GM21367 (cell line): ENCODE results near the gene NPAS3.

Source experiments
- ATAC-seq: cut with Tn5 transposase; IDR thresholded peaks from one replicate; pipeline ENCODE4 v1.9.1; 2021; ENCODE audit not compliant: unreplicated experiment

NPAS3 gene

DNA sequence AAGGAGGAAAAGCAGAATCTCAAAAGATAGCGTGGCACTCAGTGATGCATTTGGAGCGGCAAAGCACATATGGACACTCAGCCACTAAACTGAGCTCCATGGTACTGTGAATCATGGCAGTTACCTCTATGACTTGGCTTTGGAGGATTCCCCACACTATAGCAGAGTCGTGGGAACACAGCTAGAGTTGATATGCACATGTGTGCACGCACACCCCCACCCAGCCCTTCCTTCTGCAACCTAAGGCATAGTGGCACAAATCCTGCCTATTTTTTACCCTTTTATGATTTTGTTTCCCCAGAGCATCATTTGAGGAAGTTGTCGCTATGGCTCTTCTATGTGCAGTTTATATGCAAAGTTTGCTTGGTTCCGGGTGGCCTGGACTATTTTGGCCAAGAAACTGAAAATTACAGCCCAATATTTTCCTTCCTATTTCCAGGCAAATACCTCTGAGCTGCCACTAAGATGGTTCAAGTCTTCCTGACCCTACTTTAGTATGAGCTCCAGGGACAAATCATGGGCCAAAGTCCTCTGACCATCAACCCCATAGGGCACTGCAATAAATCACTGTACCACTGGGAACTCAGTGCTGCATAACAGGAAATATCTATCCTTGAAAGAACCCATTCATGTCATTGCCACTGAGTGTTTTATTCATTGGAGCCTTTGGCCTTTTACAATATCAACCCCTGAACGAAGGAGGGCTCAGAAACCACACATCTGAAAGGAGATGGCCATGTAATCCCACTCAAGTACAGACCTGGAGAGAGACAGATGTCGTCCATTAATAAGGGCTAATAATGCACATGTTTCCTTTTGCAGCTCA, 834.7 kb downstream of the NPAS3 start:
- ATAC-seq: no peak

DNA sequence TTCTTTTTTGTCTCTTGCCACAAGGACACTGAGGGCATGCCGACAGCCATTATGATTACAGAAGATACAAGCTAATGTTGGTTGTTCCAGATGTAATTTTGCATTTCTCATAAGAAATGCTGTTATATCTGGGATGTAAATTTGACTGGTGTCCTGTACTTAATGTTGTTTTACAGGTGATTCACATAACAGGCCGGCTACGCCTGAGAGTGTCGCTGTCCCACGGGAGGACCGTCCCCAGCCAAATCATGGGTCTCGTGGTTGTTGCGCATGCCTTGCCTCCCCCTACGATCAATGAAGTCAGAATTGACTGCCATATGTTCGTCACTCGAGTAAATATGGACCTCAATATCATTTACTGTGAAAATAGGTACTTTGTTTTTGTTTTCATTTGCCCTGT, 835.5 kb downstream of the NPAS3 start:
- ATAC-seq: no peak

DNA sequence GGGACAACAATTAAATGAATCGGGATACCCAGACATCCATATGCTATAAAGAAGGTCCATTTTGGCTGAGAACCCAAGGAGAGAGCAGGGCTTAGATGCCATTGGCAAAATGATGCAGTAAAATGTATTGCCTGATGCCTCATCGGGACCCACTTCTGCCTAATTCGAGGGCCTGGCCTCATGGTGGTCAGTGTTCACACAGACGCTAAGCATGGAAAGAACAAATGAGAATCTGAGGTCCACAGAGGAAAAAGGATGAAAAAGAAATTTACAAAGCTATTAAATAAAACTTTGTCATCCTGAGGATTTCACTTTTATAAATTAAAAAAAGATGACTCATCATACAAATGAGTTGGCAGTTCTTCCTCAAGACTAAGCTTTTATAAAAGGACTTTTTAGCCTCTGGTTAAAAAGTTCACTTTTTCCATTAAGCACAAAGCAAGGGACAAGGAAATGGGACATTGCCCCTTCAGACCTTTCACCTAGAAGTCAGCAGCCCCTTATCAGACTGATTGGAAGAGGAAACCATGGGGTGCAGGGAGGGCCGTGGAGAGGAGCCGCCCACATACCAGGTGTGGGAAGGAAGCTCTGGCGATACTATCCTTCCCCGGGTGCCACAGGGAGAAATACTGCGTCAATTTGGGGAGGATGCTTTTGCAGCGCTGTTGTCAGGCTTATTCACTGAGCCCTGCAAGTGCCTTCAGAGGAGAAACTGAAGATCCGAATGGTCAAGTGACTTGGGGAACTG, 836.2 kb downstream of the NPAS3 start:
- ATAC-seq: no peak

DNA sequence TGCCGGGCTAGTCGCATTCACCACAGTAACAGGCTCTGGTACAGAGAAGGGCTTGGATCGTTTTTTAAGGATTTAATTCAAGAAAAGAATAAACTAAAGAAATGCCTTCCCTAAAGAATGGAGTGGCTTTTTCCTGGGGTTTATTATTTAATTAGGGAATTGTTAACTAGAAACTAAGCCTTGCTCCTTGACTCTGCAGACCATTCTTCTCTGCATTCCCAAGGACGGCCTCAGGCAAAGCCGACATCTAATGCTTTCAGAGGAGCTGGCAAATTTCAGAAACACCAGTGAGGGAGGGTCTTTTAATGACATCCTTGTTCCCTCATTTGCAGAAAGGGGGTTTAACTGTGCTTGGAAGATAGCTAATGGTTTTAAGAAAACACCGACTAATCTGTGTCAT, 838.2 kb downstream of the NPAS3 start:
- ATAC-seq: no peak

DNA sequence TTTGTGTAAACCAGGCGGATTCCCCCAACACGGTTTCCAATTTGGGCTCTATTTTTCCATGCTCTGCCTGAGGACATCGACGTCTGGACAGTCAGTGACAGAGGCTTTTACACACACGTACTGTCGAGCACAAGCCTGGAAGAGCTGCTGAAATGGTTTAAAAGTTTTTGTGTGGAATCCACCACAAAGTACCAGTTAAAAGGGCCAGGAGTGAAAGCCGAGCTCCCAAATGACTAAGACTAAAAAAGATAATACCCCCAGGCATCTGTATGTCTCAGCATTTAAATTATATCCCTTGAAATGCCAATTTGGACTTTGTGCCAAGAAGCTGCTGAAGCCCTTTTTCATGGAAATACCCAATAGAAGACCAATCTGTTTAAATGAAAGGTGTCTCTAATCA, 839.0 kb downstream of the NPAS3 start:
- ATAC-seq: no peak

DNA sequence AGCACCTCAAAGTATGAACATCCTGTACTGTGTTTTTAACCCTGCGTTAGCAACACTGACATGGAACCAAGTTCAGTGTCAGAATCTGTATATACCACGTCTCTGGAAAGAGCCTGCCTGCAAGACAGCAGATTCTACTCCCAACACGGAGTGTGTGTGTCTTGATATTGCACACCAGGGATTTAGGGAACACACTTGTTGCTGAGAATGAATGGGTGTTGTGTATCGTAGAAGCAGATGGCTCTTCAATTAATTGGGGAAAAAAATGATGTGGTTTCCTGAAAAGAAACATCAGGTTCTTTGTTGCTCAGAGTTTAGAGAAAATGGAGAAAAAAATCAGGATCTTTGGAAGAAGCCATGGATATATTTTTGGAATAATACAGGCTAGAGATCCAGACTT, 841.4 kb downstream of the NPAS3 start:
- ATAC-seq: no peak

DNA sequence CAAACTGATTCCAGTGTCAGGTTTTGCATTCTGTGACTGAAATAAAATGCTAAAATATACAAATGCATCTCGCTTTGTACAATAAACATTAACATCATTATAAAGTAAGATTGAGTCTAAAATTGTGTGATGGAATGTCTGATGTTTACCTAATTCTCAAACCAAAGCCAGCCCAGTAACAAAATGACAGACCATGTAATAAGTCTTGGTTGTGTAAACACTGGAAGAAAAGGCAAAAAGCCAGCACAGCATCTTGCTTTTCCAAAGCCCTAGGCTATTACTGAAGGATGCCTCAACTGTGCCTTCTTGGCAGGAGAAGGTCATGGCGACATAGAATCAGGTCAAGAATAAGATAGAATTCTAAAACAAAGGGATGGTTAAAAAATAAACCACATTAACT, 842.6 kb downstream of the NPAS3 start:
- ATAC-seq: no peak

DNA sequence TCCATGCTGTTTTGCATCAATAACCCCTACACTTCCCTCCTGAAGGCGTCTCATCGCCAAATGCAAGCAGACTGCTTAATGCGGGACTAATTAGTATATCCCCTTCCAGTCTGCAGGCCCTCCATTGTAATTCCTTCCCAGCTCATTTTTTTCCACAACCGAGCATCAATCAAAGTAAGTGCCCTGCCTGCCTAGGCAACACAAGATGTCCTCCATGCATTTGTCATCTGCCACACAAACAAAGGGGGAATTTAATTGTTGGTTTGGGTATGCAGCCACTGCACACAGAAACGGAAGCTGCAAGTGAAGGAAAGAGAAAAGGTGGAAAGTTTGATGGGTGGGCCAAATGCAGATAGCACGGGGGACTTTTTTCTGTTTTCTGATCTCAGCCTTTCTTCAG, 844.2 kb downstream of the NPAS3 start:
- no peak for ATAC-seq

DNA sequence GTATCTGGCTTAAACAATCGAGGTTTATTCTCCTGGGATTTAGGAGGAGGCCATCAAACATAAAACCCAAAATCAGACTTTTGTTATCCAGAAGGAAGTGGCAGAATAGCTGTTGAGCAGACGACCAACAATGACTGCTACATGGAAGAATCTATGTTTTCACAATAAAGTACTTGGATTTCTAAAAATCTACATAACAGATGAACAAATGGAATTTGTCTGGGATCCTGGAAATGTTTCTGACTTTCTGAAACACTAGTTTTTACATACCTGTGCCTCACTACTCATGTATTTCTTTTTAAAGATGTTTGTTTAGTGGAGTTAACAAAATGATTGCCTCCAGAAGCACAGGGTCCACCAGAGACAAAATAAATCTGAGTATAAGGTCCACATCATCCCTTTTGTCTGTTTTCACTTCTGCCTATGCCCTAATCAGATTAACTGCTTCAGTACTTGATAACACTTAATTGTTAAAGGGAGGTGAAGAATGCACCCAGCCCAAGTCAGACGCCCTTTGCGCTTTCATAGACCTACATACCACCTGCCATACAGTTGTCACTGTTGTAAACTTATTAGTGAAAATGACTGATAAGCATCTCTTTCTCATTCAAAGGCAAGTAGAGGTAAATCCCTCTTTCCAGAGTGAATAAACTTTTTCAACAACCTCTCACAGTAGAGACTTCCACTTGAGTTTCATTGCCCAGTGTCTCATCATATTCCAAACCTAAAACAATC, 847.6 kb downstream of the NPAS3 start:
- ATAC-seq: no peak

DNA sequence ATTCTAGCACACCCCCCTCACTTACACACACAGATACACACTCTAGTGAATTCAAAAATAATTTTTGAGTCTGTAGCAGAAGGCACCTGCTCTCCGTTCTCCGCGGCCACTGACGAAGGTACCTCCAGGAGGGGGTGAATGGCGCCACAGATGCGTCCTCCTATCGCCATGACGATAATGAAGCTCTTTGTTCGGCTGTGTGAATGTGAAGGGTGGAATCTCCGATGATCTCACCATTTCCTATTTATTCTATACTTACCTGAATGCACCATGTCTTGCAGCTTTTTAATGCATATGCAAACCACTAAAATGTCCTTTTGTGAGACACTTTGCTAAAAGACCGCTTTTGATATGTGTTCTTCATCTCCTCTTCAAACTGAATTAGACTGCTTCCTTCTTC, 849.5 kb downstream of the NPAS3 start:
- no peak for ATAC-seq

DNA sequence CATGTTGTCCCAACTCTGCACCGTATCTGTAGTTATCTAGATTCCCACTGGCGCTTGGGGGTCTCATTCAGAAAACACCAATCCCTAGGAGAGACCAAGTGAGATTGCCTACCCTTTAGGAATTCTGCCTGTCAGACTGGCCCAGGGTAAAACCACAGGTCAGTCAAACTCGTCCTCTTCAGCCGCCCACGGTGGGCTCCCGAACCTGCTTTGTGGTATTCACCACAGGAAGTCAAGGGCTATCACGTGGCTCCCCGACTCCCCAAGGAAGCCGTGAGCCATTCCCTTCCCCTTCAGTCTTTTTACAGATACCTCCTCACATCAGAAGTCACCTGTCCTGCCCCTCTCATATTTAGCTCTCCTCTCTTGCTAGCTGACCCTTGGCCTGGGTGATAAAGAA, 852.3 kb downstream of the NPAS3 start:
- no peak for ATAC-seq

DNA sequence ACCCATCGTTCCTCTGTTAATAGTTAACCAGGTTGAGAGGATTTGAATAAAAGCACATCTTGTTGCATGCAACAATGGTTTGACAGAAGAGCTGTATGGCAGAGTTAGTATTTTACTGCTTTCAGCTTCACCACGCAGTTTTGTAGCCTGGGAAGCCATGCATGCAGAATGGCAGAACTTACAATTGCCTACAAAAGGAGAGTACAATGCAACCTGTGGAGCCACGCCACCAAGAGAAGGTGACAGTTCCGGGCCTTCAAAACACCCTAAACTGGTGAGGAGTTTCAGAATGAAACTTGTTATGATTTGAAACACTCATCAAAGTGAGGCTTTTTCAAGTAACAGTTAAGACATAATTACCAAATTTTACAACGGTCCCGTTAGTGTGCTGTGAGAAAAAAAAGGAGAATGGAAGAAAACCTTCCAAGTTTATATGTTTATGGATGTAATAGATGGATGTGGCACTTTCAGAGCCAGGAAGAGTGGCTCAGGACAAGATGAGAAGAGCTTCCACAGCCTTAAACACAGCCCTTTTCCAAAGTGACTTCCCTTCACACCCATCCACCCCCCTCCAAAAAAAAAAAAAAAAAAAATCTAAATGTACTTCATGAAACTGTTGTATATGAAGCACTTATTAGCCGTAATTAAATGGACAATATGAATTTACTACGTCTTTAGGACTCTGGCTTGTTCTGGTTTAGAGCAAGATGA, 853.5 kb downstream of the NPAS3 start:
- ATAC-seq: peak; percentile 64

DNA sequence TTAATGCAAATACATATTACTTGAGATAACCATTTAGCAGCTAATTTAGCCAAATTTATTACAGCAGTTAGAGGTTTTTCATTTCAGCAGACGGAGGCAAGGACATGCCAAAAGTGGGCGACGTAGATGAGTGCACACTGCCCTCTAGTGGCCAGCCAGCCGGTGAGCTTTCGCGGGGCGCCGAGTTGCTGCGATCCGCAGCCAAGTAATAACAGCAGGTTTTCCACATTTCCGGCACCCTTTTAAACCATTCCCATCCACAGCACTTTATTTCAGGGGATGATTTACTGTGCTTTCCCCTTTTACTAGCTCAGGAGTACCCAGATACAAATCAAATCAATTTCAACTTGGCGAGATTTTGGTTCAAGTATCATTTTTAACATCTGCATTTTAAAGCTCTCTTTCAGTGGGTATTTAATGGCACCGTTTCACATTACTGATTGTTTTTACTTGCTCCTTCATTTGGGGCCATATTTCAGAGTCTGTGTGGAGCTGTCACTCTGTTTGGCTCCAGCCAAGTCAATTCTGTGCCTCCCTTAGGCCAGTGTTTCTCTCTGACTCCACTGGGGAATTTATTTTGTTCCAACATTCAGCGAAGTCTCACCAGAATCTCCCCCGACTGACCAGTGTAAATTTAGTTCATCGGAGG, 854.2 kb downstream of the NPAS3 start:
- peak; percentile 62 for ATAC-seq

DNA sequence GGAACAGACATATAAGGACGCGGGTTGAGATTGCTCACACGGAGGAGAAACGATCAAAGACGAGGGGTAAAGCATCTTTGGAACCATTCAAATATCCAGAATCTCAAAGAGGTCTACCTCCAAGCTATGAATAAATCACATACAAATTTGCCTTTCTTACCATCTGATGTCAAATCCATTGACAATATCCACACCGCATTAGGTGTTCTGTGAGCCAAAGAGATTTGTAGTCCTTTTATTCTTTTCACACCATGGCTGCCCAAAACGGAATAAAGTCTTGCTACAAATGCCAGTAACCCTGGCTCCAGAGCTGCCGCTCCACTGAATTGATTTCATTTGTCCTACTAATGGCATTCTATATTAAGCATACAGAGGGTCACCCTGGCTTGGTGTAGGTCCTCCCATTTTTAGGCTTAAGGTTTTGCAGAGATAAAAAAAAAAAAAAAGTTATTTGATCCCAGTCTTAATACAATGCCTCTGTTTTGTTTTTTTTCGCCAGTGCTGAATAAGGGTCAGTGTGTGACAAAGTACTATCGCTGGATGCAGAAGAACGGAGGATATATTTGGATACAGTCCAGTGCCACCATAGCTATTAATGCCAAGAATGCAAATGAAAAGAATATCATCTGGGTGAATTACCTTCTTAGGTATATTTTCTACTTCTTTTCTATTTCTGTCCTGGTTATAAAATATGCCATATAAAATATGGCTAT, 854.9 kb downstream of the NPAS3 start:
- ATAC-seq: no peak

DNA sequence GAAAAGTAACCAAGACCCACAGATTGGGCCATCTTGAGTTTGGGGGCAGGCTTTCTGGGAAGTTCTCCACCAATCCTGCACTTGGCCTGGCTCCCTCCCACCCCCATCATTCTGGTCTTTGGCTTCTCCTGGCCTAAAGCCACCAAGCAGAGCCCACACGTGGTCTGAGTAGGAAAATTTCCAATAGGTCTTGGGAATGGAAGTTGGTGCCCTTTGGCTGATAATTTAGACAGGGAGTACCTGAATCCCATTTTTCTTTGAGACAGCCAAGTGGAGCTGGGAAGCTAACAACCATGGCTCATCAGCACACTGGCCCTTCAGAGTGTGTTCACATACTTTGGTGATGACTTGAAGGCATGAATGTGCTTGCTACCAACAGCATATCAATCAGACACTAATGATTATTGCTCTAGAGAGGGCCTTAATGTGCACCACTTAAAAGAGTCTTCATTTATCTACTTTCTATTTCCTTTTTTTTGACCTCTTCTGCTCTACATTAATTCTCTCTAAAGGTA, 856.2 kb downstream of the NPAS3 start:
- no peak for ATAC-seq

DNA sequence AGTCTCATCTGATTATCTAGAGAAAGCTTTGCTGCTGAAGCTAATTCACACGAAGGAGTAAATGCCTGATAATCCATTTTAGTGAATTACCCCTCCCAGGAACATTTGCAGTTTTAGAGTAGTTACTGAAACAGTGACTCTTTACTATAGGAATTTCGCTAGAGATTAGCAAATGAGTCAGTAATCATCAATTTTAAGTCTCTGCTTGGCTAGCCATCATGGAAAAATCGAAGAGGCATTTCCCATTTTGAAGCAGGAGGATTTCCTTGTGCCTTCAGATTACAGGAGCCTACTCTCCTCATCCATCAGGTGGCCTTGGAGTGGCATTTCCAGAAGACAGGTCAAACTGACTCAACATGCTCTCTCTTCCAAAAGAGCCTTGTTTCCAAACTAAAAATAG, 857.7 kb downstream of the NPAS3 start:
- ATAC-seq: no peak

DNA sequence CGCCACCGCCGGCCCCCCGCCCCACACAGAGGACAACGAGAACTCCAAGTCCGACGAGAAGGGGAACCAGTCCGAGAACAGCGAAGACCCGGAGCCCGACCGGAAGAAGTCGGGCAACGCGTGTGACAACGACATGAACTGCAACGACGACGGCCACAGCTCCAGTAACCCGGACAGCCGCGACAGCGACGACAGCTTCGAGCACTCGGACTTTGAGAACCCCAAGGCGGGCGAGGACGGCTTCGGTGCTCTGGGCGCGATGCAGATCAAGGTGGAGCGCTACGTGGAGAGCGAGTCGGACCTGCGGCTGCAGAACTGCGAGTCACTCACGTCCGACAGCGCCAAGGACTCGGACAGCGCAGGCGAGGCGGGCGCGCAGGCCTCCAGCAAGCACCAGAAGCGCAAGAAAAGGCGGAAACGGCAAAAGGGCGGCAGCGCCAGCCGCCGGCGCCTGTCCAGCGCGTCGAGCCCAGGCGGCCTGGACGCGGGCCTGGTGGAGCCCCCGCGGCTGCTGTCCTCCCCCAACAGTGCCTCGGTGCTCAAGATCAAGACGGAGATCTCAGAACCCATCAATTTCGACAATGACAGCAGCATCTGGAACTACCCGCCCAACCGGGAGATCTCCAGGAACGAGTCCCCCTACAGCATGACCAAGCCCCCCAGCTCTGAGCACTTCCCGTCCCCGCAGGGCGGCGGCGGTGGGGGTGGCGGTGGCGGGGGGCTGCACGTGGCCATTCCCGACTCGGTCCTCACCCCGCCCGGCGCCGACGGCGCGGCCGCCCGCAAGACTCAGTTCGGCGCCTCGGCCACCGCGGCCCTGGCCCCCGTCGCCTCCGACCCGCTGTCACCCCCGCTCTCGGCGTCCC, 861.3 kb downstream of the NPAS3 start:
- no peak for ATAC-seq

DNA sequence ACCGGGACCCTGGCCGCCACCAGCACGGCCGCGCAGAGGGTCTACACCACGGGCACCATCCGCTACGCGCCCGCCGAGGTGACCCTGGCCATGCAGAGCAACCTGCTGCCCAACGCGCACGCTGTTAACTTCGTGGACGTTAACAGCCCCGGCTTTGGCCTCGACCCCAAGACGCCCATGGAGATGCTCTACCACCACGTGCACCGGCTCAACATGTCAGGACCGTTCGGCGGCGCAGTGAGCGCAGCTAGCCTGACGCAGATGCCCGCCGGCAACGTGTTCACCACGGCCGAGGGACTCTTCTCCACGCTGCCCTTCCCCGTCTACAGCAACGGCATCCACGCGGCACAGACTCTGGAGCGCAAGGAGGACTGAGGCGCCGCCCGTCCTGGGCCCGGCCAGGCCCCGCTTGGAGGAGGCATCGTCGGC, 862.1 kb downstream of the NPAS3 start:
- no peak for ATAC-seq

DNA sequence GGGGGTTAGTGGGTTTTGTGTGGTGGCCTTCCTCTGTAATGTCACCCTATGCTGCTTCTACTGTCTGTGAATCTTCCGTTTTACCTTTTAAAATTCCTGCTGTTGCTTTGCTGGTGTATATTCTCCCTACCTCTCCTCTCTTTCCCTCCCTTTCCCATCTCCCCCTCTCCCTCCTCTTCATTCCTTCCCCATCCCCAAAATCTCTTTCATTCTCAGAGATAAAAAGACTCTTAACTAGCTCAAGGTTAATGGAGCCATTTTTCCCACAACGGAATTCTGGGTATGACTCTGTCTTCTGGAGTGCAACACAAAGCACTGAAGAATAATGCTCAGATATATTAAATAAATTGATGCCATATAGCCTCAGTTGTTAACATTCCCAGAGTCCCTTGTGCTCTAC, 864.1 kb downstream of the NPAS3 start:
- ATAC-seq: no peak
